Psoas muscle (tissue), 8 donors: Measurements from ENCODE around the gene SLC27A1. TPM values are rescaled to one million over a fixed set of nuclear protein-coding genes. Genes with fewer than 3 reads are reported as not detected.

ENCODE experiments used
- ATAC-seq, 4 donors: fragments of 200-7000 bp; cut with Tn5 transposase; one replicate each; pipeline ENCODE4 v1.9.1; 2020; ENCODE audit warnings: moderate library complexity in 3 of 4, mild to moderate bottlenecking in 2 of 4
- DNase-seq, 2 donors: peaks; one replicate each; pipeline ENCODE4 v3.0.0-alpha.2; 2020
- H3K27ac ChIP-seq: fragments of 200-600 bp; one replicate; pipeline ENCODE4 v1.8.0; 2022
- H3K27me3 ChIP-seq, 3 donors: fragments of 200-600 bp in 1 of 3; one replicate each; pipeline versions ENCODE4 v1.6.1 to v1.8.0; 2013 to 2022; ENCODE audit warnings: low read length in 2 of 3, mild to moderate bottlenecking in 2 of 3, moderate library complexity in 1 of 3; ENCODE audit not compliant: insufficient read depth in 3 of 3
- H3K36me3 ChIP-seq, 2 donors: fragments of 200-600 bp in 1 of 2; one replicate each; pipeline versions ENCODE4 v1.6.1 to v1.8.0; 2013 to 2022; ENCODE audit warnings: low read depth in 1 of 2, mild to moderate bottlenecking in 1 of 2, moderate library complexity in 1 of 2; ENCODE audit not compliant: insufficient read depth in 1 of 2
- H3K4me1 ChIP-seq: fragments of 200-600 bp; one replicate; pipeline ENCODE4 v1.8.0; 2022
- H3K4me3 ChIP-seq: fragments of 200-600 bp; one replicate; pipeline ENCODE4 v1.8.0; 2022; ENCODE audit warnings: mild to moderate bottlenecking
- H3K9me3 ChIP-seq: fragments of 200-600 bp; one replicate; pipeline ENCODE4 v1.8.0; 2022
- CTCF ChIP-seq: fragments of 200-600 bp; IDR thresholded peaks from one replicate; pipeline ENCODE4 v1.8.0; 2022; ENCODE audit warnings: antibody characterized with exemption
- WGBS, 3 donors: extraction: QIAGEN DNeasy Blood & Tissue Kit; methylation state at CpG; one replicate each; pipeline versions ENCODE4 v1.1.6 to v1.1.7; 2013; 5-methylcytosine and 5-hydroxymethylcytosine counted together
- intact Hi-C, 2 donors: fragments of 100-400 bp; cut with DNase I; formaldehyde crosslinking; loops; one replicate each; pipeline versions ENCODE4 v1.11.0 to v1.14.2; 2022
- polyA plus RNA-seq, 3 donors: library from polyadenylated mRNA; stranded (reverse); fragments of 200-250 nt; gene quantifications; one replicate each; pipeline ENCODE4 v1.2.3, GENCODE V29; 2013
- total RNA-seq, 4 donors: library from RNA; stranded (reverse); fragmentation: NEBNext Ultra II Directional in 2 of 4; extraction: Animal tissue kit (Norgen Biotek cat#: 25700) in 2 of 4; gene quantifications; one replicate each; pipeline versions ENCODE4 v1.2.1 to v1.2.4, GENCODE V29; 2021 to 2023
- donor health status: healthy with polysubstance abuse.
- donor health status: DM: no; HTN: no; CAD: no; lungs with moderate emphysema.
- donor health status: Bipolar disorder and iron deficiency.
- donor health status: healthy.
- donor health status: DM: yes; HTN: yes; CAD: no.
- donor health status: DM: no; HTN: no; CAD: no.
- donor health status: DM: no; HTN: no; CAD: no.
- donor health status: DM: yes; HTN: yes; CAD: no.

SLC27A1 gene
- total and polyA plus RNA-seq, 7 donors = 11.8 to 40.1 (median 25.5) TPM

GRCh38 chr19:17448131-17448967, 22.0 kb upstream of the SLC27A1 start, which contains the start of gene TMEM221:
TMEM221 (minus strand) TSS chr19:17448668; CDS start chr19:17448462, 206 bp downstream.
- ATAC-seq = peak in 3 of 4 donors; percentile 48 to 60 (median 51)
- peak; percentile 59 to 78 for DNase-seq
- H3K36me3 ChIP-seq = no peaks in the 10 kb centered on the region
- H3K27ac ChIP-seq = no peak within 1 kb of the TSS
- H3K9me3 ChIP-seq = no peaks in the 10 kb centered on the region
- WGBS, 3 donors = 1 to 2% (median 1%) methylated on average over 44 to 81 of the region's 81 CpGs
- peak; percentile 35 for TF ChIP-seq CTCF
- peak within 1 kb of the TSS; percentile 53 for H3K4me3 ChIP-seq
- peaks cover 0 to 45% (median 9%) of the 10 kb centered on the region in 3 donors for H3K27me3 ChIP-seq
- peaks cover under 1% of the 10 kb centered on the region for H3K4me1 ChIP-seq
- intact Hi-C loops = no loop called here

- peaks cover 4% of the 10 kb centered on the region for H3K4me1 ChIP-seq
- 59 to 66% (median 61%) methylated on average over 8 of the region's 8 CpGs for WGBS, 3 donors
- H3K36me3 ChIP-seq = no peaks in the 10 kb centered on the region
- H3K4me3 ChIP-seq = no peak overlapping the region
- H3K27ac ChIP-seq = no peak overlapping the region
- peaks cover 0 to 61% (median 11%) of the 10 kb centered on the region in 3 donors for H3K27me3 ChIP-seq
- intact Hi-C loops = loop anchor here in 1 of 2 donors (5.0 kb wide), 1 partner anchor 122 kb away; no protein-coding TSS in a partner anchor
- DNase-seq (no peak), ATAC-seq (no peak)
- no peak for TF ChIP-seq CTCF
- H3K9me3 ChIP-seq = no peaks in the 10 kb centered on the region
Observed at GRCh38 chr19:17450264-17451075, 19.9 kb upstream of the SLC27A1 start.

- 82 to 85% (median 84%) methylated on average over 4 of the region's 4 CpGs for WGBS, 3 donors
- Histone ChIP-seq H3K9me3 (no peaks in the 10 kb centered on the region), H3K27ac (no peak overlapping the region), H3K4me3 (no peak overlapping the region), H3K4me1 (peaks cover 4% of the 10 kb centered on the region), H3K36me3 (no peaks in the 10 kb centered on the region), H3K27me3 (peaks cover 0 to 64% (median 13%) of the 10 kb centered on the region in 3 donors)
- TF ChIP-seq CTCF = no peak
- DNase-seq (no peak), ATAC-seq (no peak)
- intact Hi-C loops = loop anchor here in 1 of 2 donors (5.0 kb wide), 1 partner anchor 120 kb away; no protein-coding TSS in a partner anchor
Observed at GRCh38 chr19:17451820-17452219, 18.5 kb upstream of the SLC27A1 start.

GRCh38 chr19:17454576-17455071, 15.7 kb upstream of the SLC27A1 start:
- TF ChIP-seq CTCF = no peak
- peaks cover 0 to 65% (median 18%) of the 10 kb centered on the region in 3 donors for H3K27me3 ChIP-seq
- intact Hi-C loops = loop anchor here (5.0 kb wide), 1 partner anchor 118 kb away; no protein-coding TSS in a partner anchor

More at GRCh38 chr19:17454576-17455071, 15.7 kb upstream of the SLC27A1 start:
- 5 to 6% (median 6%) methylated on average over 13 of the region's 13 CpGs for WGBS, 3 donors
- peaks cover 4% of the 10 kb centered on the region for H3K4me1 ChIP-seq
- DNase-seq (no peak), ATAC-seq (peak in 1 of 4 donors; percentile 26)
- H3K27ac ChIP-seq = no peak overlapping the region
- H3K4me3 ChIP-seq = no peak overlapping the region
- no peaks in the 10 kb centered on the region for H3K9me3 ChIP-seq
- no peaks in the 10 kb centered on the region for H3K36me3 ChIP-seq
